Liver (tissue), 3 donors: ENCODE data around the gene FHL5.
A peak's percentile ranks its signal among the peaks of the same experiment; 100 is the strongest.

Experiments
- FOXA1 ChIP-seq: IDR thresholded peaks from 2 replicates; pipeline ENCODE4 v1.6.1; 2016; ENCODE audit warnings: antibody characterized with exemption
- GABPA ChIP-seq, 2 donors: IDR thresholded peaks in 1 of 2; conservative IDR thresholded peaks in 1 of 2; 2 replicates each; pipeline ENCODE4 v1.6.1; 2016; ENCODE audit warnings: antibody characterized with exemption in 2 of 2, mild to moderate bottlenecking in 1 of 2, moderate library complexity in 1 of 2
- HNF4G ChIP-seq: IDR thresholded peaks from 2 replicates; pipeline ENCODE4 v1.6.1; 2016; ENCODE audit warnings: antibody characterized with exemption
- JUND ChIP-seq, 2 donors: IDR thresholded peaks; 2 replicates each; pipeline ENCODE4 v1.6.1; 2016; ENCODE audit warnings: antibody characterized with exemption in 2 of 2
- RAD21 ChIP-seq, 2 donors: IDR thresholded peaks; 2 replicates each; pipeline ENCODE4 v1.6.1; 2016; ENCODE audit warnings: antibody characterized with exemption in 2 of 2, mild to moderate bottlenecking in 2 of 2
- SP1 ChIP-seq: IDR thresholded peaks from 2 replicates; pipeline ENCODE4 v1.6.1; 2018; ENCODE audit warnings: antibody characterized with exemption, mild to moderate bottlenecking
- YY1 ChIP-seq: IDR thresholded peaks from 2 replicates; pipeline ENCODE4 v1.6.1; 2016; ENCODE audit warnings: antibody characterized with exemption, mild to moderate bottlenecking
- TF ChIP-seq, protein P1 (sequence below): fragments of 150-350 bp; IDR thresholded peaks from 2 replicates; pipeline ENCODE4 v1.5.1; 2017; ENCODE audit warnings: improper control_type of control experiment, low read depth, low read length; ENCODE audit not compliant: missing input control
- TF ChIP-seq, protein P2 (sequence below): IDR thresholded peaks from 2 replicates; pipeline ENCODE4 v1.6.1; 2016; ENCODE audit warnings: antibody characterized with exemption, mild to moderate bottlenecking
- TF ChIP-seq, protein P3 (sequence below): IDR thresholded peaks from 2 replicates; pipeline ENCODE4 v1.6.1; 2016; ENCODE audit warnings: antibody characterized with exemption
- TF ChIP-seq, protein P4 (sequence below): IDR thresholded peaks from 2 replicates; pipeline ENCODE4 v1.6.1; 2016; ENCODE audit warnings: antibody characterized with exemption
- TF ChIP-seq, protein P5 (sequence below): IDR thresholded peaks from 2 replicates; pipeline ENCODE4 v1.6.1; 2016; ENCODE audit warnings: antibody characterized with exemption
- donor health status: healthy.
- donor health status: healthy.

DNA sequence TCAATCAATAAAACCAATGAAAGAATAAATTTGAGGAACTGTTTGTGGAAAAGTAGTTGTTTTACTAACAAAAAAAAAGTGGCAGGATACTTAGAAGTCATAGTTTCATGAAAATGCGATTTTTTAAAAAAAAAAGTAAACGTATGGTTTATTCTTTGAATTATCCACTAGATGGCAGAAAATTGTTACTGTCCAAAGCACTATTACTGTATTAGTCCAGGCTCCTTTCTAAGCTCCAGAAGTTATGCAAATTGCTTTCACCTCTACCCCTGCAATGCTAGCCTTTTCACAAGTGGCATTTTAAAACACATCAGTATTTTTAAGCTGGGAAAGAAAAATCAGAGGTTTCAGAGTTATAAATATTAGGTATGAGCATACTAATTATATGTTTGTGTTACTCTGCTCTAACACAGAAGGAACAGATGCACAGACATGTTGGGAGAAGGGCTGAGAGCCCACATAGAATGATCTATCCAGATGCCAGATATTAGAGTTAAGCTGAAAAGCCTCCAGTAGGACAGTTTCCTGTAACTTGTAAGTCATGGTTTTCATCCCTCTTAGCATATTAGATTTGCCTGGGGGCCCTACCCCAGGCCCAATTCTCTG is 63.9 kb downstream of the FHL5 start:
- no peak for TF ChIP-seq FOXA1
- TF ChIP-seq, protein P1, sequence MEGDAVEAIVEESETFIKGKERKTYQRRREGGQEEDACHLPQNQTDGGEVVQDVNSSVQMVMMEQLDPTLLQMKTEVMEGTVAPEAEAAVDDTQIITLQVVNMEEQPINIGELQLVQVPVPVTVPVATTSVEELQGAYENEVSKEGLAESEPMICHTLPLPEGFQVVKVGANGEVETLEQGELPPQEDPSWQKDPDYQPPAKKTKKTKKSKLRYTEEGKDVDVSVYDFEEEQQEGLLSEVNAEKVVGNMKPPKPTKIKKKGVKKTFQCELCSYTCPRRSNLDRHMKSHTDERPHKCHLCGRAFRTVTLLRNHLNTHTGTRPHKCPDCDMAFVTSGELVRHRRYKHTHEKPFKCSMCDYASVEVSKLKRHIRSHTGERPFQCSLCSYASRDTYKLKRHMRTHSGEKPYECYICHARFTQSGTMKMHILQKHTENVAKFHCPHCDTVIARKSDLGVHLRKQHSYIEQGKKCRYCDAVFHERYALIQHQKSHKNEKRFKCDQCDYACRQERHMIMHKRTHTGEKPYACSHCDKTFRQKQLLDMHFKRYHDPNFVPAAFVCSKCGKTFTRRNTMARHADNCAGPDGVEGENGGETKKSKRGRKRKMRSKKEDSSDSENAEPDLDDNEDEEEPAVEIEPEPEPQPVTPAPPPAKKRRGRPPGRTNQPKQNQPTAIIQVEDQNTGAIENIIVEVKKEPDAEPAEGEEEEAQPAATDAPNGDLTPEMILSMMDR, result peak; percentile 26
- TF ChIP-seq GABPA (IDR thresholded peaks at IDR 0.05 in 1 of 2, conservative IDR thresholded peaks at IDR 0.05 in 1 of 2), result no peak
- no peak for TF ChIP-seq HNF4G
- TF ChIP-seq, protein P2, sequence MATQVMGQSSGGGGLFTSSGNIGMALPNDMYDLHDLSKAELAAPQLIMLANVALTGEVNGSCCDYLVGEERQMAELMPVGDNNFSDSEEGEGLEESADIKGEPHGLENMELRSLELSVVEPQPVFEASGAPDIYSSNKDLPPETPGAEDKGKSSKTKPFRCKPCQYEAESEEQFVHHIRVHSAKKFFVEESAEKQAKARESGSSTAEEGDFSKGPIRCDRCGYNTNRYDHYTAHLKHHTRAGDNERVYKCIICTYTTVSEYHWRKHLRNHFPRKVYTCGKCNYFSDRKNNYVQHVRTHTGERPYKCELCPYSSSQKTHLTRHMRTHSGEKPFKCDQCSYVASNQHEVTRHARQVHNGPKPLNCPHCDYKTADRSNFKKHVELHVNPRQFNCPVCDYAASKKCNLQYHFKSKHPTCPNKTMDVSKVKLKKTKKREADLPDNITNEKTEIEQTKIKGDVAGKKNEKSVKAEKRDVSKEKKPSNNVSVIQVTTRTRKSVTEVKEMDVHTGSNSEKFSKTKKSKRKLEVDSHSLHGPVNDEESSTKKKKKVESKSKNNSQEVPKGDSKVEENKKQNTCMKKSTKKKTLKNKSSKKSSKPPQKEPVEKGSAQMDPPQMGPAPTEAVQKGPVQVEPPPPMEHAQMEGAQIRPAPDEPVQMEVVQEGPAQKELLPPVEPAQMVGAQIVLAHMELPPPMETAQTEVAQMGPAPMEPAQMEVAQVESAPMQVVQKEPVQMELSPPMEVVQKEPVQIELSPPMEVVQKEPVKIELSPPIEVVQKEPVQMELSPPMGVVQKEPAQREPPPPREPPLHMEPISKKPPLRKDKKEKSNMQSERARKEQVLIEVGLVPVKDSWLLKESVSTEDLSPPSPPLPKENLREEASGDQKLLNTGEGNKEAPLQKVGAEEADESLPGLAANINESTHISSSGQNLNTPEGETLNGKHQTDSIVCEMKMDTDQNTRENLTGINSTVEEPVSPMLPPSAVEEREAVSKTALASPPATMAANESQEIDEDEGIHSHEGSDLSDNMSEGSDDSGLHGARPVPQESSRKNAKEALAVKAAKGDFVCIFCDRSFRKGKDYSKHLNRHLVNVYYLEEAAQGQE, result no peak
- TF ChIP-seq, protein P3, sequence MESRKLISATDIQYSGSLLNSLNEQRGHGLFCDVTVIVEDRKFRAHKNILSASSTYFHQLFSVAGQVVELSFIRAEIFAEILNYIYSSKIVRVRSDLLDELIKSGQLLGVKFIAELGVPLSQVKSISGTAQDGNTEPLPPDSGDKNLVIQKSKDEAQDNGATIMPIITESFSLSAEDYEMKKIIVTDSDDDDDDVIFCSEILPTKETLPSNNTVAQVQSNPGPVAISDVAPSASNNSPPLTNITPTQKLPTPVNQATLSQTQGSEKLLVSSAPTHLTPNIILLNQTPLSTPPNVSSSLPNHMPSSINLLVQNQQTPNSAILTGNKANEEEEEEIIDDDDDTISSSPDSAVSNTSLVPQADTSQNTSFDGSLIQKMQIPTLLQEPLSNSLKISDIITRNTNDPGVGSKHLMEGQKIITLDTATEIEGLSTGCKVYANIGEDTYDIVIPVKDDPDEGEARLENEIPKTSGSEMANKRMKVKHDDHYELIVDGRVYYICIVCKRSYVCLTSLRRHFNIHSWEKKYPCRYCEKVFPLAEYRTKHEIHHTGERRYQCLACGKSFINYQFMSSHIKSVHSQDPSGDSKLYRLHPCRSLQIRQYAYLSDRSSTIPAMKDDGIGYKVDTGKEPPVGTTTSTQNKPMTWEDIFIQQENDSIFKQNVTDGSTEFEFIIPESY, result no peak
- TF ChIP-seq, protein P4, sequence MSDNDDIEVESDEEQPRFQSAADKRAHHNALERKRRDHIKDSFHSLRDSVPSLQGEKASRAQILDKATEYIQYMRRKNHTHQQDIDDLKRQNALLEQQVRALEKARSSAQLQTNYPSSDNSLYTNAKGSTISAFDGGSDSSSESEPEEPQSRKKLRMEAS, result no peak
- TF ChIP-seq JUND (IDR thresholded peaks at IDR 0.05), result no peak
- no peak for TF ChIP-seq YY1
- no peak for TF ChIP-seq SP1
- TF ChIP-seq, protein P5, sequence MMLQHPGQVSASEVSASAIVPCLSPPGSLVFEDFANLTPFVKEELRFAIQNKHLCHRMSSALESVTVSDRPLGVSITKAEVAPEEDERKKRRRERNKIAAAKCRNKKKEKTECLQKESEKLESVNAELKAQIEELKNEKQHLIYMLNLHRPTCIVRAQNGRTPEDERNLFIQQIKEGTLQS, result no peak
- TF ChIP-seq RAD21 (IDR thresholded peaks at IDR 0.05), result peak; percentile 74 to 75
